GM18873 (cell line): ENCODE data around the gene FBXO28.
"Not testable (repeated sequence)": the region's sequence is repeated elsewhere in the genome, so short reads cannot be mapped to it uniquely, and the experiment has no call there.

ENCODE experiments used
- ATAC-seq: cut with Tn5 transposase; IDR thresholded peaks from one replicate; pipeline ENCODE4 v1.9.1; 2021; ENCODE audit warnings: mild to moderate bottlenecking, moderate library complexity, moderate number of reproducible peaks; ENCODE audit not compliant: unreplicated experiment, low FRiP score

The FBXO28 gene

GRCh38 chr1:224183591-224184312, 69.8 kb downstream of the FBXO28 start:
- peak; percentile 47 for ATAC-seq

- ATAC-seq: no peak
Measured at GRCh38 chr1:224185208-224185607, 71.3 kb downstream of the FBXO28 start.

GRCh38 chr1:224188286-224188685, 74.4 kb downstream of the FBXO28 start:
- no peak for ATAC-seq

- ATAC-seq: no peak
Measured at GRCh38 chr1:224189561-224189960, 75.7 kb downstream of the FBXO28 start.

GRCh38 chr1:224192082-224192788, 78.3 kb downstream of the FBXO28 start:
- ATAC-seq: no peak

- no peak for ATAC-seq
Measured at GRCh38 chr1:224193319-224193966, 79.5 kb downstream of the FBXO28 start.

GRCh38 chr1:224196813-224197600, 83.1 kb downstream of the FBXO28 start:
- ATAC-seq: no peak

- no peak for ATAC-seq
Measured at GRCh38 chr1:224198572-224198971, 84.7 kb downstream of the FBXO28 start.

GRCh38 chr1:224199679-224200078, 85.8 kb downstream of the FBXO28 start:
- no peak for ATAC-seq

- no peak for ATAC-seq
Measured at GRCh38 chr1:224201383-224201782, 87.5 kb downstream of the FBXO28 start.

- no peak for ATAC-seq
Measured at GRCh38 chr1:224201853-224202252, 87.9 kb downstream of the FBXO28 start.

- peak; percentile 42 for ATAC-seq
Measured at GRCh38 chr1:224203243-224204016, 89.5 kb downstream of the FBXO28 start.

- ATAC-seq: no peak
Measured at GRCh38 chr1:224205438-224205840, 91.5 kb downstream of the FBXO28 start.

- not testable (repeated sequence) for ATAC-seq
Measured at GRCh38 chr1:224205931-224206538, 92.1 kb downstream of the FBXO28 start.

- ATAC-seq: no peak
Measured at GRCh38 chr1:224211206-224211962, 97.5 kb downstream of the FBXO28 start.
